GM23338 (cell line): ENCODE data around the gene METRNL.

Experiments used
- CREB1 ChIP-seq: fragments of 250-450 bp; sonication (Bioruptor Pico); IDR thresholded peaks from 2 replicates; pipeline ENCODE4 v1.5.0; 2020; ENCODE audit warnings: low read depth, mild to moderate bottlenecking, moderate library complexity
- EZH2 ChIP-seq: fragments of 200-600 bp; sonication (generic); IDR thresholded peaks from one replicate; pipeline ENCODE4 v1.8.0; 2017; ENCODE audit warnings: antibody characterized with exemption, mild to moderate bottlenecking, low read depth; ENCODE audit not compliant: unreplicated experiment
- EZH2phosphoT487 ChIP-seq: fragments of 200-600 bp; sonication (generic); IDR thresholded peaks from one replicate; pipeline ENCODE4 v1.8.1; 2018; ENCODE audit warnings: antibody characterized with exemption; ENCODE audit not compliant: unreplicated experiment
- POLR2AphosphoS5 ChIP-seq: IDR thresholded peaks from 2 replicates; pipeline ENCODE4 v1.6.1; 2016; ENCODE audit warnings: antibody characterized with exemption, low read depth
- TF ChIP-seq, protein P1 (sequence below), 2 experiments: fragments of 200-600 bp in 1 of 2; sonication (generic) in 1 of 2; conservative IDR thresholded peaks; 2 replicates each; pipeline versions ENCODE4 v1.5.1 to v1.6.1; 2016 to 2017; ENCODE audit warnings: antibody characterized with exemption in 2 of 2, low read depth in 2 of 2, mild to moderate bottlenecking in 2 of 2, moderate library complexity in 1 of 2

DNA sequence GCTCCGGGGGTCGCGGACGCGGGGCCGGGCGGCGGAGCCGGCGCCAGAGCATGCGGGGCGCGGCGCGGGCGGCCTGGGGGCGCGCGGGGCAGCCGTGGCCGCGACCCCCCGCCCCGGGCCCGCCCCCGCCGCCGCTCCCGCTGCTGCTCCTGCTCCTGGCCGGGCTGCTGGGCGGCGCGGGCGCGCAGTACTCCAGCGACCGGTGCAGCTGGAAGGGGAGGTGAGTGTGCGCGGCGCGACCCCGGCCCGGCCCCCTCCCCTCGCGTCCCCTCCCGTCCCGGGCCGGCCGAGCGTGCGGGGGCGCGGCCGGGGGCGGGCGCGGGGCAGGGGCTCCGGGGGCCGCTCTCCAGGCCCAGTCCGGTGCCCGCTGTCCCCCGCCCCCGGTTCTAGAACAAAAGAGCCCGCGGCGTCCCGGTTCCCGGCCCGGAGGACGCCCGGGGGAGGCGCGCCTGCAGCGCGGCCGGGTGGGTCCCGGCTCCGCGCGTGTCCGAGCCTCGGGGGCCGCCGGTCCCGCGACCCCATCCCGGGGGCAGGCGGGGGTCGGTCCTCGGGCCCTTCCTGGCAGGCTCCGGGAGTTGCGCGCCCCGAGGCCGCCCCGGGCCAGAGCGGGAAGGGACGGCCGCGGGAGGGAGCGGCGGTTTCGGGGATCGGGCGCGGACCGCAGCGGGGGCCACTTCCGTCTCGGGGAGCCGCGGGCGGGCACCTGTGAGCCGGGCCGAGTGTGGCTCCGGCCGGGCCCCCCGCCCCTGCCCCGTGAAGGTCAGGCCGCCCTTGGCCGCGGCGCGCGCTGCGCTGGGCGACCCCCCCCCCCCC is 563 bp downstream of the METRNL start:
- TF ChIP-seq, protein P1, sequence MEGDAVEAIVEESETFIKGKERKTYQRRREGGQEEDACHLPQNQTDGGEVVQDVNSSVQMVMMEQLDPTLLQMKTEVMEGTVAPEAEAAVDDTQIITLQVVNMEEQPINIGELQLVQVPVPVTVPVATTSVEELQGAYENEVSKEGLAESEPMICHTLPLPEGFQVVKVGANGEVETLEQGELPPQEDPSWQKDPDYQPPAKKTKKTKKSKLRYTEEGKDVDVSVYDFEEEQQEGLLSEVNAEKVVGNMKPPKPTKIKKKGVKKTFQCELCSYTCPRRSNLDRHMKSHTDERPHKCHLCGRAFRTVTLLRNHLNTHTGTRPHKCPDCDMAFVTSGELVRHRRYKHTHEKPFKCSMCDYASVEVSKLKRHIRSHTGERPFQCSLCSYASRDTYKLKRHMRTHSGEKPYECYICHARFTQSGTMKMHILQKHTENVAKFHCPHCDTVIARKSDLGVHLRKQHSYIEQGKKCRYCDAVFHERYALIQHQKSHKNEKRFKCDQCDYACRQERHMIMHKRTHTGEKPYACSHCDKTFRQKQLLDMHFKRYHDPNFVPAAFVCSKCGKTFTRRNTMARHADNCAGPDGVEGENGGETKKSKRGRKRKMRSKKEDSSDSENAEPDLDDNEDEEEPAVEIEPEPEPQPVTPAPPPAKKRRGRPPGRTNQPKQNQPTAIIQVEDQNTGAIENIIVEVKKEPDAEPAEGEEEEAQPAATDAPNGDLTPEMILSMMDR (conservative IDR thresholded peaks at IDR 0.05; ENCODE audit: low read depth in 2 of 2) = no peak
- no peak for TF ChIP-seq POLR2AphosphoS5
- TF ChIP-seq CREB1 = no peak
- TF ChIP-seq EZH2 = no peak
- TF ChIP-seq EZH2phosphoT487 = no peak
